Fibroblast of peridontal ligament (primary cell): ENCODE measurements around the gene SIX3.

Experiments
- DNase-seq: peaks from one replicate; pipeline ENCODE4 v3.0.0-alpha.2; 2010; ENCODE audit errors: extremely low read depth

SIX3 gene

DNA sequence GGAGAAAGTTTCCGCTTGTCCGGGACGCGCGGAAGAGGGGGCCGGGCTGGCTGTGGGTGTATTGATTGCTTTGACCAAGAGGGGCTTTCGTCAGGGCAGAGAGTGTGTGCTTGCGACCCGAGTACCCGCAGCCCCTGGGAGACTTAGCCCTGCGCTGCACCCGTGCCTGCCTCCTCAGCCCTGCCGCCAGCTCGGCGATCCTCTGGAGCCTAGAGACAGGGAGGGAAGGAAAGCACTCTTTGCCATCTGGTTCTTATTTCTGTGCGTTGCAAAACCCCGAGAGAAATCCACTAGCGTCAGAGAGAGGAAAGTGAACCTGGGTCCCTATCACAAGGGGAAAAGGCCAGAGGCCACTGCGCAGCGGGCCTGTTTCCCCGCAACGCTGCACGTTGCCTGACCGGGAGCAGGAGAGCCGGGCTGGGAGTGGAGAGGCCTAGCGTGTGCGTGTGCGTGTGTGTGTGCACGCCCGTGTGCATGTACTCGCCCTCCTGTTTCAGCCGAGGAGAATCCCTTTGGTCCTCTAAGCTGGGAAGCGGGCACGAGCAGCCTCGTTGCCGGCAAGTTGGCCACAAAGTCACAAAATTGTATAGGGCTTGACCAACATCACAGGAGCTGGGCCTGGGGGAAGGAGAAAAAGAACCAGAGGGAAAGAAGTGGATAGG, 1.7 kb downstream of the SIX3 start:
- DNase-seq: no peak

DNA sequence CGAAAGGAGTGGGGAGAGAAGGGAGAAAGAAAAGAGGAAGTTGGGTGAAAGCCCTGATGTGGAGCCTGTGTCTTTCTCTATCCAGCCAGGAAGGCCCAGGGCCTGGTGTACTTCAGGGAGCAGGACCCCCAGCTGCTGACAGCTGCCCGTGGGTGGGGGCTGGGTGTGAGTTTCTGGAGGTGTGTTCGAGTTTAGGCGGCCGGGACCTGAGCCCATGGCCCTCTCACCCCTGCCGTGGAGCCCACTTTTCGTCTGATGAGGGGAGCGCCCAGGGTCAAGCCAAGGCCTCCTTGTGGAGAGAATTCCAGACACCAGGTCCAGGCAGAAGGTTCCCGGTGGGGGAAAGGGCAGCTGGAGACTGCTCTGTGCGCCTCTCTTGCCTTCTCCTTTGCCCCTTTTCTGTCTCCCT, 2.2 kb downstream of the SIX3 start:
- DNase-seq: no peak

DNA sequence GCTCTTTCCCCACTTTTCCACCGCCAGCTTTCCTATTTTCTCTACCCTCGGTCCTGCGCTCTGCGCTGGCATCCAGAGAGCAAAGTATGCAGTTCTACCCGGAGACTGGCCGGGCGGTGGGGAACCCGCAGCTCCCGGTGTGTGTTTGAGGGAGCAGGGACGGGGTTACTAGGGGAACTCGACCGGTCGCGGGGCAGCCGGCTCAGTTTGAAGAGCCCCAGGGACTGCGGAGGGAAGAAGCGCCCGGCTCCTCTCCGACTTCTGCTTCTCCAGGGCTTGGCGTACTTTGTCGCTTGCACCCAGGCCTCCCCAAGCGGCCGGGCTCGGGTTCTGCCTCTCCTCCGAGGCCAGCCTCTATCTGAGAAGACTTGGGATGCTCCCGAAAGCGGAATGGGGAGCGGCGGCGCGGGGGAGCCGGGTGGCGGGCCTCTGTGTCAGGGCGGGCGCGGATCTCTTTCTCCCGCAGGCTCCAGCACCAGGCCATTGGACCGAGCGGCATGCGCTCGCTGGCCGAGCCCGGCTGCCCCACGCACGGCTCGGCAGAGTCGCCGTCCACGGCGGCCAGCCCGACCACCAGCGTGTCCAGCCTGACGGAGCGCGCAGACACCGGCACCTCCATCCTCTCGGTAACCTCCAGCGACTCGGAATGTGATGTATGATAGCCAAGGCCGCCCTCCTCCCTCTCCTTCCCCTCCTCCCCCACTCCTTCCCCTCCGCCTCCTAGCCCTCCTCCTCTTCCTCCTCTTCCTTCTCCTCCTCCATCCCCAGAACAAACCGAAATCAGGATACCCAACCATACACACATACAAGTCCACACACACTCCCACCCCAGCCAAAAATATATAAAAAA, 2.8 kb downstream of the SIX3 start:
- DNase-seq: no peak

DNA sequence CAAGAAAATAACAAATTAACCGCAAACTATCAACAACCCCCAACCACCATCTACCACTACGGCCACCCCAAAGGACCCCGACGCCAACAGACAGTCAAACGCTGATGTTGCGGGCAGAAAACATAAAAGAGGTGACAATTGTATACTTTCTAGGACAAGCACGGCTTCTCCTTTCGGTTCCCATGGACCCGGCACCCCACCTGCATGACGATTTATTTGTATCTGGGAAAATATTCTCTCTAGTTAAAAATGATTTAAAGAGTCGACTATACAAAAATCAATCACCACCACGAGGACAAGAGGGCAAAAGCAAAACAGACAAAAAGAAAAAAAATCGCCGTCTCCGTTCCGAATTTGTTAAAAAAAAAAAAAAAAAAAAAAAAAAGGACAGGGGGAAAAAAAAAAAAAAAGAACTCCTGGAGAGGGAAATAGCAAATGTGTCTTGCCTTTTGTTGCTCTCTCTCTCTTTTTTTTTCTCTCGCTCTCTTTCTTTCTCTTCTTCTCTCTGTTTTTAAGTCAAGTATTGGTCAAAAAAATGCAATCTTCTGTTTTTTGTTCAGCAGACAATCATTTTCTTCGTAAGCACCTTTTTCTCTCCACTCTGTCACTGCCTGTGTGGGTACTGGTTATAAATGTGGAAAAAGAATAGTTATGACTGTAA, 3.6 kb downstream of the SIX3 start:
- no peak for DNase-seq

- DNase-seq: no peak
Measured at GRCh38 chr2:44945676-44946371, 4.3 kb downstream of the SIX3 start.

DNA sequence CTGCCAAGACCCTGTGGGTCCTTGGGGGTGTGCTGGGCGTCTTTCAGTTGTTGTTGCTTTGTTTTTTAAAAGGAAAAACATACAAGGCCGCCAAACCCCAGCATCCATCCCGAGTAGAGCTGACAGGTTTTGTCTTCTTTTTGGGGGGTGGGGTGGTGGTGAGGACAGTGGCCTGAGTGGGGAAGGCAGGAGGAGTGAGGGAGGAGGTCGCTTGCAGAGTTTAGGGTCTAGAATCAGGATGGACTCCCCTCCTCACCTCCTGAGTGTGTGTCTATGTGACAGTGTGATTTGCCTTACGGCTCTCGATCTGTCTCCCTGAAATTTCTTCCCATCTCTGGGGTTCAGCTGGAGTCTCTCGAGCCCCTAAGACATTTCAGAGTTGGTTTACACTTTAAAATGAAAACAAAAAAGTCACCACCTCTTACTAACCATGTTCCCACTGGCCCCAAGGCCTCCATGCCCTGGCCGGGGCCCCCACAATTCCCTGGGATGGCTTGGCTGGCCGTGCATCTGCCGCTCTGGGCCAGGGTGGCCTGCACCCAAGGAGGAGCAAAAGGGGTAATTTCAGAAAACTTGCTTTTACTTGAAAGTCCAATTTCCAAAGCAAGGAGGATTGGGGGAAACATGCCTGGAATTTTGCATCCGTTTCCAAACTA, 5.0 kb downstream of the SIX3 start:
- no peak for DNase-seq

DNA sequence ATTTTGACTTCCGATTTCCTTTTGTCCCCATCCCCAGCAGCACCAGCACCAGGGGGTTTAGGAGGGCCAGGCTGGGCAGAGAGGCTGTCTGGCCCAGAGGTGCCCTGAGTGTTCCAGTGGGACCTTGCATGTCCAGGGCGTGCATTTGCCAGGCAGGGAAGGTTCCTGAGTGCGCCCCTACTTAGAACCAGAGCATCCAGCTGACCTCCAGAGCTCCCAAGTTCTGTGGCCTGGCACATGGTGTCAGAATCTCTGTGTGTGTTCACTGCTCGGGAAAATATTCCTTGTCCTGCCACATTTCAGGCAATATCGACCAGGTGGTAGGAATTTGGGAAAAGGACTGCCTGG, 5.5 kb downstream of the SIX3 start:
- no peak for DNase-seq

DNA sequence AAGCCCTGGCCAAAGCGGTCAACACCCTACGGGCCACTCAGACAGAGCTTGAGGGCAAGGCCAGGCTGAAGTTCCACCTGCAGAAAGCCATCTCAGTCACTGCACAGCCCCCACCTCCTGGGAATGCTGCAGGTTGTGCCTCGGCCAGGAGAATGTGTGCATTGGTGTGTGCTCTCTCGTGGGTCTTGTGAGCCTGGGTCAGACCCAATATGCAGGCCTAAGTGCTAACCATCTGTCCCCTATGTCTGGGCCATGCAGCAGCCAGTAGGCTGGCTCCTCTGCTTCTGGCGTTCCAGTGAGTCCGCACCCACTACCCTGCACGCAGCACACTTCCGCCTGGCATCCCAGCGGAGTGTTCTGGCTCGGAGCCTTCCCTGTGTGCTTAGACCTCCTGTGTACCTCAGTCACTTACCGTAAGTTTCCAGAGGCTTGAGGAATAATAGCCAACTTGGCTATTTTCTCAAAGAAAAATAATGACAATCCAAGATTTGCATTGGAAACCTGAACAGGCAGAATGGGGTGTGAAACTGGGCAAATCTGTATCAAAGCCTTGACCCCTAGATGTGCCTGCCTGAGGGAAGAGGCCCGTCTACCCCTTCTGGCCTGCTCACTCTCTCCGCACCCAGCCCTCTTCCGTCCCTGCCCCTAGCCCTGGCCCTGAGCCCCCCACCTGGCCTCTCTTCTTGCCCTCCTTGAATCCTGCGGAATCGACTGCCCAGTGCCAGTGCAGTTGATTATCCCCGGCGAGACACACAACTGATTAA, 7.2 kb downstream of the SIX3 start:
- no peak for DNase-seq

DNA sequence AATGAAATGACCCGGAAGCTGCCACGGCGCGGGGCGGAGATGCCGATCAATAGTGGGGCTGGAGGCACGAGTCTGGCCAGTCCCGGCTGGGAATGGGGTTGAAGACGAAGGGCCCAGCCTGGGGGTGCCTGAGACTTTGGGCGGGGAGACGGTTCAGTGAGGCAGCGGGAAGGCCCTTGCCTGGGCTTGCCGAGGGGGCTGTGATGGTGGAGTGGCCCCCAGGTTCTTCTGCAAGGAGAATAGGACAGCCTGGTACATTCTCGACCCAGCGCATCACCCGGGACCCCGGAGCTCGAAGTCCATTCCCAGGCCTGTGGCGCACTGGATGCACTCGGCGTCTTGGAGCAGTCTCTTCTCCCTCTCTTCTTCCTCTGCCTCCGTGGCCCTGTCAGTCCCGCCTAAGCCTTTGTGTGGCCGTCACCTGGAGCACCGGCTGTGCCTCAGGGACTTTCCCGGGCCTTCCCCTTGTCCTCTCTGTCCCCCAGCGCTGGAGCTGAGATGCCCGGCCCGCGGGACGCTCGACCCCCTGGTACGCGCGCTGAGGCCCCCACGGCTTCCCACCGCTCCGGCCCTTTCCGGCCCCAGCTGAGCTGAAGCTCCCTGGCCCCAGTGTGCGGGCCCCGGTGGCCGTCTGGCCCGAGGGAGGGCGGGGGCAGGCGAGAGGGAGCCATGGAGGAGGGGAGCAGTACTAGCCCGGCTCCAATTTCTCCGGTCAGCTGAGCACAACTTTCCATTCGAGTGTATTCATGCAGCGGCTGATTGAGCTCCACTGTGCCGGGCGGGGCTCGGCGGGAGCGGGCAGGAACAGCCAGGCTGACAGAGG, 8.0 kb downstream of the SIX3 start:
- DNase-seq: peak; percentile 57

GRCh38 chr2:44950646-44951045, 9.1 kb downstream of the SIX3 start:
- no peak for DNase-seq

GRCh38 chr2:44951124-44951523, 9.6 kb downstream of the SIX3 start:
- DNase-seq: no peak

DNA sequence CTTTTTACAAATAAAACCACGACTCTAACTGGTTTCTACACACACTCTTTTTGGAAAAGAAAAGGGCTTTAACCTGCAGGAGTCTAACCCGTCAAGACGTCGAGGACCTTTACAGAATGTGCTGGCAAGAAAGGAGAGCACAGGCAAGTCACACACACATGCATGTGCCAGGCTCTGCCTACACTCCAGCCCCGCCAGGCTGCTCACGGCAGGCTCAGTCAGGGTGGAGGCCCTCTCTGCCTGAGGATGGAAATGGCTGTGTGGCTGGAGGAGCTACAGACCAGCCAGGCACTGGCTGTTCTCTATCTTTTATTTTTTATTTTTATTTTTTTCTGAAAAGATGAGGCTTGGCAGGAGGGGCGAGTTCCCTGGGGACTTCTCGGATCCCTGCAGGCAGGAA, 10.2 kb downstream of the SIX3 start:
- no peak for DNase-seq

DNA sequence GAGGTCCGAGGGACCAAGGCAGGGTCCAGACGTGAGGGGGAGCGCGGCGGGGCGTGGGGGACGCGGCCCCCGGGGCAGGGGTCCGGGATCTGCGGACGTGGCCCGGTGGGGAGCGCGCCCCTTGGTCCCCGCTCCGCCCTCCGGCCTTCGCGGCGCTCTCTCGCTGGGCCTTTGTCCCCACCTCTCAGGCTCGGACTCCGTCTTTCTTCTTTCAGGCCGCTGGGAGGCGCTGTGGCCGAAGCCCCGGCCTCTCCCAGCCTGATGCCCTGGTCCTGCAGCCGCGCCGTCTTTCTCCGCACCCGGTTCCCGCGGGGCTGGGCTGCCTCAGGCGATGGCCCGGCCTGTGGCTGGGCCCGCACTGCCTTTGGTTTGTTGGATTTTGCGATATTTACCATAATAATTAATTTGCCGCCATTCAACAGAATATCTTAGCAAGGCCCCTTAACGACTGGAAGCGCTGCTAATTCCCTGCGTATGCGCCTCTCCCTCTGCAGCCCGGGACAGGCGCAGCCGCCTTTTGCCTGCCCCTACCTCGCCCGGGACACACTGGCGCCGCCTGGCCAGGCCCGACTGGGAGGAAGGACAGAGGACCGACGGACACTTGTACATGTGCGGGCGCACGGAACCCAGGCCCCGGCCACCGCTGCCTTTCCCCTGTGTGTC, 10.8 kb downstream of the SIX3 start:
- DNase-seq: peak; percentile 48

DNA sequence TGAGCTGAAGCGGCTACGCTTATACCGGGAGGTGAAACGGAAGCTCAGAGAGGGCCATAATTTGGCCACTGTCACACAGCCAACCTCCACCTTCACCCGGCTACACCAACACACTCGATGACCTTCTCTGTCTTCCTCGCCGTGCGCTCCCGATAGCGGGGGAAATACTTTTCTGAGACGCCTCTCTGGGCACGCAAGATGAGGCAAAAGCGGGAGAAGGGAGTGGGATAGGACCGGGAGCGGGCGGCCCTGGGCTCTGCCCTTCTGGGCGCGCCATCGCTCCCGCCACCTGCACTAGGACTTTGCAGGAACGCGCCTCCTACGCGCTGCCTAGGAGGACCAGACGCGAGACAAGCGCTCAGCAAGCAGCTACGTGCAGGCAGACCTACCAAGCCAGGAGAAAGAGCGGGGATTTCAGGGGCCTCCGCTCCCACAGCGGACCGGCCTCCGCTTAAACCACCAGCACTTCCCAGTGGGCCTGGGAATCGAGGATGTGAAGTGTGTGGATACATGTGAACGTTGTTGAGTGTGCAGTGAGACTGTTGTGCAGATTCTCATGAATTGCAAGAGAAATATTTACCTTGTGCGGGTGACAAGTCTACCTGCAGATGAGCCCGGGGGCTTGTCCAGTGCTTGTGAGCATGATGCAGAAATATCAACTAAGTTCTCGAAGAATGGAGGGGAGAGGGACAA, 11.4 kb downstream of the SIX3 start:
- DNase-seq: no peak

DNA sequence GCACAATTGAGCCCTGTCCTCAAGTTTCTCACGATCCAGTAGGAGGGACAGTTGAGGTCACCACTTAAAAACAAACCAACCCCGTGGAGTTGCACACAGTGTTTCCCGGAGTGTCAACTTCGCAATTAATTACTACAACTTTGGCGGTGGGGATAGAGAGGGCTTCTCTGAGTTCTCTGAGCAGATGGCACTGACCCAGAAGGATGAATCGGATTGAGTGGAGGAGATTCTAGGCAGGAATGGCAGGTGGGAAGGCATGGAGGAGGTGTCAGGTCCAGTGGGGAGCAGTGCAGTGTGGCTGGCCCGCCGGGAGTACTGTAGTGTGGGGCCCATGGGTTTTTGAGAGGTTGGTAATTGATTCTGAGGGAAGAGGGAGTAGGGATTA, 12.0 kb downstream of the SIX3 start:
- DNase-seq: no peak

DNA sequence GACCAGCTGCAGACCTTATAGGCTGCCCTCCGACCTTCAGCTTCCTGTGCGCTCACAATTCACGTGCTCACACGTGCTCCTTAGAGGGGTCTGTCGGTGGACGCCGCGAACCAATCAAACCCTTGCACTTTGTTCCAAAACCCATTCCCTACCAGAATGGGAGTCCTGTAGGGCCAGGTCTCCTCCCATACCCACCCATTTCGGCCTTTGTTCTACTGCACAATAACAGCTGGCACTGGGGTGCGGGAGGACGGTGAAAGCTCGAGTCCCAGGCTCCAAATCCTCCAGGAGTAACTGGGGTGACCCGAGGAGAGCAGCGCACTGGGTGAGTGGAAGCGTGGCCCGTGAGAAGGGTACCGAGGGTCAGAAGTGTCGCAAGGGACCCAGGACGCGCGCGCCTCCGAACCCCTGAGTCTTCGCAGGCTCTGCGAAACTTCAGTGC, 13.0 kb downstream of the SIX3 start:
- no peak for DNase-seq

DNA sequence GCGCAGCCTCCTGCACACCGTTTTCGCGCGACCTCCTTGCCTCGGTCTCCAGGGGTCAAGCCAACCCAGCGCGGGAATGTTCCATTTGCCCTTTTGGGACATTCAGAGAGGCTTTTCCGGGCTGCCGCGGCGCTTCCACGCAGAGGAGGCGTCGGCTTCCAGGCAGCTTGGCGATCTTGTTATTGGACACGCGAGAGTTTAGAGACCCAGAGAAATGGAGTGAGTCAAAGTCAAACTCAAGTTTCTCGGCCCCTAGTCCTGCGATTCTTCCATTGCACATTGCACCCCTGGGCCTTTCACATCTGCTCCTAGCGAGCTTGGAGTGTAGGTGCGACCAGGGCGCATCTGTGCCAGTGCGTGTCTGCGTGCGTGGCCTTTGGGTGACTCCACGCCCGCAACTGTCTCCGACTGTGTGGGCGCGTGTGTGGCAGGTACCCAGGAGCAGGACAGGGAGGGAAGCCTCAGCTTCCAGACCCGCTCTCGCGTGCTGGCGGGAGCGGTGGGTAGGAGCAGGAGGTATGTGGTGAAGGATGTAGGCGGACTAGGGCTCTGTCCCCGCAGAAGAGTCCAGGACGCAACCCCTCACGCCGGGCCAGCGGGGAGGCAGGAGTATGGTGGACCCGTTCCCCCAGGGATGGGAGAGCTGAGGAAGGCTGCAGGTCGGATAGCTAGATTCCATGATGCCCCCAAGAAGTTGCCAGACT, 13.5 kb downstream of the SIX3 start:
- DNase-seq: peak; percentile 21
